HG03571 (cell line): Measurements from ENCODE around the gene MYO1C.

ENCODE experiments used
- ATAC-seq: cut with Tn5 transposase; IDR thresholded peaks from one replicate; pipeline ENCODE4 v1.9.1; 2021; ENCODE audit not compliant: unreplicated experiment

The MYO1C gene

GRCh38 chr17:1506649-1507267 lies 14.3 kb upstream of the MYO1C start:
- ATAC-seq = no peak

GRCh38 chr17:1505586-1505985 lies 13.1 kb upstream of the MYO1C start:
- no peak for ATAC-seq

- ATAC-seq = no peak
These were observed 12.4 kb upstream of the MYO1C start for GRCh38 chr17:1504866-1505265.

GRCh38 chr17:1503699-1504098 lies 11.2 kb upstream of the MYO1C start:
- no peak for ATAC-seq

- no peak for ATAC-seq
These were observed 6.4 kb upstream of the MYO1C start for GRCh38 chr17:1498869-1499268.

- no peak for ATAC-seq
These were observed 5.7 kb upstream of the MYO1C start for GRCh38 chr17:1498233-1498632.

GRCh38 chr17:1497831-1498230 lies 5.3 kb upstream of the MYO1C start:
- no peak for ATAC-seq

- no peak for ATAC-seq
These were observed 4.4 kb upstream of the MYO1C start for GRCh38 chr17:1496869-1497268.

GRCh38 chr17:1495265-1495989 lies 2.9 kb upstream of the MYO1C start:
- ATAC-seq = no peak

- no peak for ATAC-seq
These were observed 2.3 kb upstream of the MYO1C start for GRCh38 chr17:1494736-1495253.

- ATAC-seq = no peak
These were observed 1.7 kb upstream of the MYO1C start for GRCh38 chr17:1494203-1494602.

GRCh38 chr17:1493291-1493980 lies 950 bp upstream of the MYO1C start:
- ATAC-seq = no peak

GRCh38 chr17:1491443-1492248 lies 840 bp downstream of the MYO1C start:
- peak; percentile 43 for ATAC-seq

- peak; percentile 50 for ATAC-seq
These were observed 1.6 kb downstream of the MYO1C start for GRCh38 chr17:1490643-1491442.

- no peak for ATAC-seq
These were observed 3.6 kb downstream of the MYO1C start for GRCh38 chr17:1488826-1489270.

GRCh38 chr17:1487939-1488825 lies 4.3 kb downstream of the MYO1C start:
- no peak for ATAC-seq

- ATAC-seq = no peak
These were observed 5.4 kb downstream of the MYO1C start for GRCh38 chr17:1486802-1487695.
